ENCODE data around the gene PTPRK. TPM values are rescaled to one million over a fixed set of nuclear protein-coding genes. Genes with fewer than 3 reads are reported as not detected.
"Not testable (repeated sequence)": the region's sequence is repeated elsewhere in the genome, so short reads cannot be mapped to it uniquely, and the experiment has no call there.

The PTPRK gene
- total and polyA plus RNA-seq, 2 donors, result 9.3 to 26.8 TPM

- Histone ChIP-seq H3K9me3 (ENCODE audit: control insufficient read depth in 2 of 2, insufficient read depth in 1 of 2, low read length in 1 of 2) (peaks cover 0 to 4% of the 10 kb centered on the region in 2 donors), H3K4me3 (ENCODE audit: low read length in 2 of 2) (no peak overlapping the region), H3K27me3 (ENCODE audit: control insufficient read depth in 2 of 2, insufficient read depth in 1 of 2, low read length in 1 of 2) (no peaks in the 10 kb centered on the region), H3K4me1 (ENCODE audit: control insufficient read depth in 2 of 2, insufficient read depth in 2 of 2, low read length in 2 of 2) (peaks cover 10 to 28% of the 10 kb centered on the region in 2 donors), H3K36me3 (ENCODE audit: control insufficient read depth in 2 of 2, insufficient read depth in 2 of 2, low read length in 1 of 2) (no peaks in the 10 kb centered on the region), H3K27ac (ENCODE audit: low read depth in 1 of 2, low read length in 1 of 2) (peak overlapping the region; percentile 68 to 93)
- WGBS, result 93% methylated on average over 4 of the region's 4 CpGs
- peak in 3 of 9 donors; percentile 7 to 54 (median 18) for DNase-seq (ENCODE audit: low read depth in 6 of 9, low spot score in 9 of 9)
Observed at GRCh38 chr6:127998985-127999384, 521.4 kb downstream of the PTPRK start.

DNA sequence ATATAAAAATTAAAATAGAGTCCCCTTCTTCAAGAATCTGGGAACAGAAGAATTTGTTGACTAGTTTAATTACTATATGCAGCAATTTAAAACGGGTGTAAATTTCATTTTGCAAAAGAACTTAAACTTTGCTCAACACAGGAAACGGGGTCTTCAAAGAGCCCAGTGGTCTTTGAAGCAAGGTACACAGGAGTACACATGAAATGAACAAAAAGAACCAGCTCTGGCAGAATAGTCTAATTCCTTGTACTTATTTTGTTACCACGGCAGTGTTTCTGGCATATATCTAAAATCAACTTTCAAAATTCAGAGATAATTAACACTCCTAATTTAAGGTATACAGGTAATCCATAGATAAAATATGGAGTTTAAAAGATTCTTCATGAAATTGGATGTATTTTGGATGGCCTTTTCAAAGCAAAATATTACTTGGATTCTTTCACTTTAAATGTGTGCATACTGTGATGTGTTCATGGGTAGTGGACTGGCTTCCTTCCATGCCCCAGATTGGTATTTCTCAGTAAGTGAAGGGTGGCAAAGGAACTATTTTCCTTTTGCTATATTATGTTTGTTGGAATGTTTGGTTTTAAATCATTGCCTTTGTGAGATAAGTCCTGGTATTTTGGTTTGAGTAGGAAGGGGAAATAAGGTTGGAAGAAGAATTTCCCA lies 522.8 kb downstream of the PTPRK start:
- DNase-seq (ENCODE audit: low read depth in 6 of 9, low spot score in 9 of 9), result peak; percentile 47 to 92 (median 77)
- Histone ChIP-seq H3K36me3 (ENCODE audit: control insufficient read depth in 2 of 2, insufficient read depth in 2 of 2, low read length in 1 of 2) (no peaks in the 10 kb centered on the region), H3K27me3 (ENCODE audit: control insufficient read depth in 2 of 2, insufficient read depth in 1 of 2, low read length in 1 of 2) (no peaks in the 10 kb centered on the region), H3K27ac (ENCODE audit: low read depth in 1 of 2, low read length in 1 of 2) (peak overlapping the region; percentile 73 to 93), H3K4me1 (ENCODE audit: control insufficient read depth in 2 of 2, insufficient read depth in 2 of 2, low read length in 2 of 2) (peaks cover 10 to 28% of the 10 kb centered on the region in 2 donors), H3K9me3 (ENCODE audit: control insufficient read depth in 2 of 2, insufficient read depth in 1 of 2, low read length in 1 of 2) (peaks cover 0 to 4% of the 10 kb centered on the region in 2 donors), H3K4me3 (ENCODE audit: low read length in 2 of 2) (peak overlapping the region; percentile 17 to 46)
- WGBS, result 7% methylated on average over 3 of the region's 3 CpGs

DNA sequence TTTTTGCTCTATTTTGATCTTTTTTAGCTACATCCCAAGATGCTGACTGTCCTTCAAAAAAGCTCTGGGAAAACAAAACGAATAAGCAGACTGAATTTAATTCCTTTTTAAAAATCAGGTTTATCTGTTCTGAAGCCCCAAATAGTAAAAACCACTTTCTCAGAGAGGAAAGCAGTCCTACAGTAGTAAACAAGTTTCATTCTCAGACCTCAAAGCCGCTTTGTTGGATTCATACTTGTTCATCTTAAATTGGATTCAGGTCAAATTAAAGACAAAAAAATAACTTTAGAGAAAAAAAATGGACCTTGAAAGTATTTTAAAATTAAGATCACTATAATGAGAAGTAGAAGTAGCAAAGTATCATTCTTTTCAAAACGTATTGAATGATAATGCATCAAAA lies 523.5 kb downstream of the PTPRK start:
- peaks cover 10 to 28% of the 10 kb centered on the region in 2 donors for H3K4me1 ChIP-seq (ENCODE audit: control insufficient read depth in 2 of 2, insufficient read depth in 2 of 2, low read length in 2 of 2)
- H3K27ac ChIP-seq (ENCODE audit: low read depth in 1 of 2, low read length in 1 of 2), result peak overlapping the region; percentile 74 to 93
- H3K9me3 ChIP-seq (ENCODE audit: control insufficient read depth in 2 of 2, insufficient read depth in 1 of 2, low read length in 1 of 2), result peaks cover 0 to 4% of the 10 kb centered on the region in 2 donors
- peak overlapping the region; percentile 17 to 46 for H3K4me3 ChIP-seq (ENCODE audit: low read length in 2 of 2)
- no peaks in the 10 kb centered on the region for H3K27me3 ChIP-seq (ENCODE audit: control insufficient read depth in 2 of 2, insufficient read depth in 1 of 2, low read length in 1 of 2)
- 29% methylated on average over 3 of the region's 3 CpGs for WGBS
- DNase-seq (ENCODE audit: low read depth in 6 of 9, low spot score in 9 of 9), result peak in 4 of 9 donors; percentile 16 to 69 (median 30)
- no peaks in the 10 kb centered on the region for H3K36me3 ChIP-seq (ENCODE audit: control insufficient read depth in 2 of 2, insufficient read depth in 2 of 2, low read length in 1 of 2)

DNA sequence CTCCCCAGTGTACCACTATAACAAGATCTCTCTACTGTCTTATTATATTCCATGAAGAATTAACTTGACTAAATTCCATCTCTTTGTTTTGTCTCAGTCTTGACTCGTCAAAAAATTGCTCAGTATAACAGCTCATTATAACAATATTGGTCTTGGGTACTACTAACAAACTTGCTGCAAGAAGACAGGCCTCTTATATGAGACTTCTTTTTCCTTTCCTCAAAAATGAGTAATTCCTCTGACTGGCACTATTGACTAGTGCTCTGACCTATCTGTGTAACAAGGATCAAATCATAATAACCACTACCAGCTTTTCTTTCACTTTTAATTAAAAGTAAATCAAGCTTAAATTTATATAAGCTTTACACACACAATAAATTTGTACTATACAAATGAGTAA lies 528.3 kb downstream of the PTPRK start:
- Histone ChIP-seq H3K4me1 (ENCODE audit: control insufficient read depth in 2 of 2, insufficient read depth in 2 of 2, low read length in 2 of 2) (peaks cover 2 to 7% of the 10 kb centered on the region in 2 donors), H3K36me3 (ENCODE audit: control insufficient read depth in 2 of 2, insufficient read depth in 2 of 2, low read length in 1 of 2) (peaks cover 0 to 4% of the 10 kb centered on the region in 2 donors), H3K27me3 (ENCODE audit: control insufficient read depth in 2 of 2, insufficient read depth in 1 of 2, low read length in 1 of 2) (no peaks in the 10 kb centered on the region), H3K4me3 (ENCODE audit: low read length in 2 of 2) (no peak overlapping the region), H3K9me3 (ENCODE audit: control insufficient read depth in 2 of 2, insufficient read depth in 1 of 2, low read length in 1 of 2) (no peaks in the 10 kb centered on the region), H3K27ac (ENCODE audit: low read depth in 1 of 2, low read length in 1 of 2) (no peak overlapping the region)
- no peak for DNase-seq (ENCODE audit: low read depth in 6 of 9, low spot score in 9 of 9)
- 93% methylated on average over 1 of the region's 1 CpG for WGBS

DNA sequence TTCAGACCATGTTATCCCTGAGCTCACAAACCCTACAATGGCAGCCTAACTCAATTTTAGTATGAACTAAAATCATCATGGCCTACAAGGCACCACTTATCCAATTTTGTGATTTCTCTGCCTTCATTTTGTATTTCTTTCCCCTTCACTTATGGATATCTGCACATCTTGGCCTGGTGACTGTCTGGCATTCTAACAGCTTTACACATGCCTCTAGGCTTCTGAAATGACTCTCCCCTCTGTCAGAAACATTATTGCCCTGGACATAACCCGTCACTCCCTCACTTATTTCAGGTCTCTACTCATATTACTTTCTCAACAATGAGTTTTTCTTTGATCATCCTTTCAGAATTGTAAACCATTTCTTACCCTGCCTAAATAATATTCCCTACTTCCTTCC lies 530.3 kb downstream of the PTPRK start:
- Histone ChIP-seq H3K27ac (ENCODE audit: low read depth in 1 of 2, low read length in 1 of 2) (no peak overlapping the region), H3K4me1 (ENCODE audit: control insufficient read depth in 2 of 2, insufficient read depth in 2 of 2, low read length in 2 of 2) (no peaks in the 10 kb centered on the region), H3K36me3 (ENCODE audit: control insufficient read depth in 2 of 2, insufficient read depth in 2 of 2, low read length in 1 of 2) (peaks cover 0 to 7% of the 10 kb centered on the region in 2 donors), H3K4me3 (ENCODE audit: low read length in 2 of 2) (no peak overlapping the region), H3K9me3 (ENCODE audit: control insufficient read depth in 2 of 2, insufficient read depth in 1 of 2, low read length in 1 of 2) (no peaks in the 10 kb centered on the region), H3K27me3 (ENCODE audit: control insufficient read depth in 2 of 2, insufficient read depth in 1 of 2, low read length in 1 of 2) (no peaks in the 10 kb centered on the region)
- WGBS, result 99% methylated on average over 1 of the region's 1 CpG
- no peak for DNase-seq (ENCODE audit: low read depth in 6 of 9, low spot score in 9 of 9)

DNA sequence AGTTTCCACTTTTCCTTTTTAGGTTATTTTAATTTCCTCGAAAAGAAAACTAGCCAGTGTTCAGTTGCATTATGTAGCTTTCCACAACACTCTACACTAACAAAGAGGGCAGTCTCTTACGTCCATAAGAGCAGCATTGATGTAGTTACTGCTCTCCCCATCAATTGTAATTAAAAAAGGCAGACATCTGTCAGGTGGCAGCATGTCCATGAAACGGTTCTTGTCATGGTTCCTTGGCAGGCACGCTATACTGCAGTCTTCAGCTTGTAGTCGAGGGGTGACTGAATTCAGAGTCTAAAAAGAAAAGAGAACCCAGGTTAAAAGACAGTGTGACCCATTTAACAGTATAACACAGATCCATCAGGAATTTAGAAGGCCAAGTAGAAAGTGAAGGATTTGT lies 539.4 kb downstream of the PTPRK start:
- peaks cover 4 to 37% of the 10 kb centered on the region in 2 donors for H3K36me3 ChIP-seq (ENCODE audit: control insufficient read depth in 2 of 2, insufficient read depth in 2 of 2, low read length in 1 of 2)
- no peak overlapping the region for H3K4me3 ChIP-seq (ENCODE audit: low read length in 2 of 2)
- H3K4me1 ChIP-seq (ENCODE audit: control insufficient read depth in 2 of 2, insufficient read depth in 2 of 2, low read length in 2 of 2), result peaks cover 0 to 2% of the 10 kb centered on the region in 2 donors
- no peaks in the 10 kb centered on the region for H3K27me3 ChIP-seq (ENCODE audit: control insufficient read depth in 2 of 2, insufficient read depth in 1 of 2, low read length in 1 of 2)
- no peak overlapping the region for H3K27ac ChIP-seq (ENCODE audit: low read depth in 1 of 2, low read length in 1 of 2)
- DNase-seq (ENCODE audit: low read depth in 6 of 9, low spot score in 9 of 9), result no peak
- H3K9me3 ChIP-seq (ENCODE audit: control insufficient read depth in 2 of 2, insufficient read depth in 1 of 2, low read length in 1 of 2), result peaks cover 0 to 4% of the 10 kb centered on the region in 2 donors
- 92% methylated on average over 5 of the region's 5 CpGs for WGBS

DNA sequence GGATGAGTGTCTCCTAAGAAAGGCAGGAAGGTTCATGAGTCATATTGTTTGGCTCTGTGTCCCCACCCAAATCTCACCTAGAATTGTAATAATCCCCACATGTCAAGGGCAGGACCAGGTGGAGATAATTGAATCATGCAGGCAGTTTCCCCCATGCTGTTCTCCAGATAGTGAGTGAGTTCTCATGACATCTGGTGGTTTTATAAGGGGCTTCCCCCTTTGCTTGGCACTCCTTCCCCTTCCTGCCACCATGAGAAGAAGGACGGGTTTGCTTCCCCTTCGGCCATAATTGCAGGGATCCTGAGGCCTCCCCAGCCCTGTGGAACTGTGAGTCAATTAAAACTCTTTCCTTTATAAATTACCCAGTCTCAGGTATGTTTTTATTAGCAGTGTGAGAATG lies 542.2 kb downstream of the PTPRK start:
- H3K4me1 ChIP-seq (ENCODE audit: control insufficient read depth in 2 of 2, insufficient read depth in 2 of 2, low read length in 2 of 2); H3K9me3 ChIP-seq (ENCODE audit: control insufficient read depth in 2 of 2, insufficient read depth in 1 of 2, low read length in 1 of 2); H3K4me3 ChIP-seq (ENCODE audit: low read length in 2 of 2); H3K27ac ChIP-seq (ENCODE audit: low read depth in 1 of 2, low read length in 1 of 2); H3K27me3 ChIP-seq (ENCODE audit: control insufficient read depth in 2 of 2, insufficient read depth in 1 of 2, low read length in 1 of 2); DNase-seq (ENCODE audit: low read depth in 6 of 9, low spot score in 9 of 9): not testable (repeated sequence)
- WGBS, result 53% methylated on average over 2 of the region's 2 CpGs
- peaks cover 4 to 38% of the 10 kb centered on the region in 2 donors for H3K36me3 ChIP-seq (ENCODE audit: control insufficient read depth in 2 of 2, insufficient read depth in 2 of 2, low read length in 1 of 2)

GRCh38 chr6:127976796-127977195 lies 543.6 kb downstream of the PTPRK start:
- no peaks in the 10 kb centered on the region for H3K27me3 ChIP-seq (ENCODE audit: control insufficient read depth in 2 of 2, insufficient read depth in 1 of 2, low read length in 1 of 2)
- peaks cover 0 to 4% of the 10 kb centered on the region in 2 donors for H3K9me3 ChIP-seq (ENCODE audit: control insufficient read depth in 2 of 2, insufficient read depth in 1 of 2, low read length in 1 of 2)
- DNase-seq (ENCODE audit: low read depth in 6 of 9, low spot score in 9 of 9), result no peak
- no peak overlapping the region for H3K4me3 ChIP-seq (ENCODE audit: low read length in 2 of 2)
- no peak overlapping the region for H3K27ac ChIP-seq (ENCODE audit: low read depth in 1 of 2, low read length in 1 of 2)
- 97% methylated on average over 4 of the region's 4 CpGs for WGBS
- H3K36me3 ChIP-seq (ENCODE audit: control insufficient read depth in 2 of 2, insufficient read depth in 2 of 2, low read length in 1 of 2), result peaks cover 4 to 32% of the 10 kb centered on the region in 2 donors
- peaks cover 6 to 13% of the 10 kb centered on the region in 2 donors for H3K4me1 ChIP-seq (ENCODE audit: control insufficient read depth in 2 of 2, insufficient read depth in 2 of 2, low read length in 2 of 2)

DNA sequence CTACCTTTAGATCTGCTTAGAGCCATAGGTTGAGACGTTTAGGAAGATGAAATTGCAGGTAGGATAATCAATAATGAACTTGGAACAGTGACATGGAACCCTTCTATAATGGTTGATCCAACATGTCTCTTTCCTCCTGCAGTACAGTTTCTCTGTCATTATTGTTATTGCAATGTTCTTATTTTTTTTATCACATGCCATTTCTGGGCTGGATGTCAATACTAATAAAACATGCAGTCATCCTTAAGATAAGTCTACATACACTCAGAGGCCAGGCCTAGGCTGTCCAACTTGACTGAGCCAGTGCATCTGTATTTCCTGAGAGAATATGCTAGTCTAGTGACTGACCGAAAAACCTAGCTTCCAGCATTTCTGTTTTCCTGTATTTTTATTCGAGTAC lies 544.3 kb downstream of the PTPRK start:
- Histone ChIP-seq H3K36me3 (ENCODE audit: control insufficient read depth in 2 of 2, insufficient read depth in 2 of 2, low read length in 1 of 2) (peaks cover 2 to 26% of the 10 kb centered on the region in 2 donors), H3K4me1 (ENCODE audit: control insufficient read depth in 2 of 2, insufficient read depth in 2 of 2, low read length in 2 of 2) (peaks cover 9 to 19% of the 10 kb centered on the region in 2 donors), H3K27ac (ENCODE audit: low read depth in 1 of 2, low read length in 1 of 2) (no peak overlapping the region), H3K9me3 (ENCODE audit: control insufficient read depth in 2 of 2, insufficient read depth in 1 of 2, low read length in 1 of 2) (peaks cover 0 to 4% of the 10 kb centered on the region in 2 donors), H3K27me3 (ENCODE audit: control insufficient read depth in 2 of 2, insufficient read depth in 1 of 2, low read length in 1 of 2) (no peaks in the 10 kb centered on the region), H3K4me3 (ENCODE audit: low read length in 2 of 2) (no peak overlapping the region)
- no peak for DNase-seq (ENCODE audit: low read depth in 6 of 9, low spot score in 9 of 9)
- 85% methylated on average over 3 of the region's 3 CpGs for WGBS

All from thymus (tissue), 11 donors.